Measurements from ENCODE around the gene MYO18A. TPM values are rescaled to one million over a fixed set of nuclear protein-coding genes. Genes with fewer than 3 reads are reported as not detected.
A peak's percentile ranks its signal among the peaks of the same experiment; 100 is the strongest.

The MYO18A gene
- total and polyA plus RNA-seq, 11 donors, result 83.5 to 340 (median 300) TPM

DNA sequence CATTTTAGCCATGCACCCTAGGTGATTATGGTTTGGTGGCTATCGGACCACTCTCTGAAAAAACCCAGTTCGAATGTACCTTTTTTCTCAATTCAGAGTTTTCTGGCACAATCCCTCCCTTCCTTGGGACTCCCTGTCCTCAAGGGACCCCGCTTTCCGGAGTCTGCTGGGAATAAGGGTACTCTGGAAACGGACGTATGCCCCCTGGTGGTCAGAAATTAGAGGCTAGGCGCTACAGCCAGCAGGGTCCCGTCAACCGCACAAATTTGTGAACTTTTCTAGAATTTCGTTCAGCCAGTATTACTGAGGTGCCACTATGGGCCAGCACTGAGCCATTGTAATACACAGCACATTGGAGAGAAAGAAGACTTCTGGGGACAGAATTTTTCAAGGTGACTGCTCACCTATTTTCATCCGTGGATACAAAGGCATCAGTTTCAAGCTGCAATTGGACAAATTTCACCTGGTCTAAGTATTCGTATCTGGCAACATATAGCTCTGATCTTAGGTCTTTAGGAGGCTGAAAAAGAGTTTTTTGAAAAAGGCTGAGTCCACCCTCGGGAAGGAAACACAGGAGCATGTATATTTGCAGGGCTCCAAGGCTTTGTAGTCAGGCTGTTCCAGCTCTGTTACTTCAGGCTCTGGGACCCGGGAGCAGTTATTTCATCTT lies 39.3 kb upstream of the MYO18A start:
- H3K9me3 ChIP-seq, result no peaks in the 10 kb centered on the region
- H3K4me3 ChIP-seq, result no peak overlapping the region
- ATAC-seq (peak; percentile 67 to 90 (median 88)), DNase-seq (peak; percentile 69 to 79 (median 75))
- H3K36me3 ChIP-seq, result no peaks in the 10 kb centered on the region
- 13 to 16% (median 14%) methylated on average over 14 of the region's 14 CpGs for WGBS, 4 donors
- peaks cover 0 to 10% (median 5%) of the 10 kb centered on the region in 12 donors for H3K4me1 ChIP-seq
- TF ChIP-seq, protein P1, sequence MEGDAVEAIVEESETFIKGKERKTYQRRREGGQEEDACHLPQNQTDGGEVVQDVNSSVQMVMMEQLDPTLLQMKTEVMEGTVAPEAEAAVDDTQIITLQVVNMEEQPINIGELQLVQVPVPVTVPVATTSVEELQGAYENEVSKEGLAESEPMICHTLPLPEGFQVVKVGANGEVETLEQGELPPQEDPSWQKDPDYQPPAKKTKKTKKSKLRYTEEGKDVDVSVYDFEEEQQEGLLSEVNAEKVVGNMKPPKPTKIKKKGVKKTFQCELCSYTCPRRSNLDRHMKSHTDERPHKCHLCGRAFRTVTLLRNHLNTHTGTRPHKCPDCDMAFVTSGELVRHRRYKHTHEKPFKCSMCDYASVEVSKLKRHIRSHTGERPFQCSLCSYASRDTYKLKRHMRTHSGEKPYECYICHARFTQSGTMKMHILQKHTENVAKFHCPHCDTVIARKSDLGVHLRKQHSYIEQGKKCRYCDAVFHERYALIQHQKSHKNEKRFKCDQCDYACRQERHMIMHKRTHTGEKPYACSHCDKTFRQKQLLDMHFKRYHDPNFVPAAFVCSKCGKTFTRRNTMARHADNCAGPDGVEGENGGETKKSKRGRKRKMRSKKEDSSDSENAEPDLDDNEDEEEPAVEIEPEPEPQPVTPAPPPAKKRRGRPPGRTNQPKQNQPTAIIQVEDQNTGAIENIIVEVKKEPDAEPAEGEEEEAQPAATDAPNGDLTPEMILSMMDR (IDR thresholded peaks at IDR 0.05), result peak; percentile 88 to 97 (median 94)
- TF ChIP-seq POLR2A (IDR thresholded peaks at IDR 0.05), result no peak
- intact Hi-C loops (cut with DNase I), result loop anchor here (1.0 to 10.0 kb wide), 10 partner anchors 37 to 255 kb away; partner anchors contain the start of gene MYO18A (in 4 of the 10)
- H3K27ac ChIP-seq, result no peak overlapping the region
- H3K27me3 ChIP-seq, result no peaks in the 10 kb centered on the region

DNA sequence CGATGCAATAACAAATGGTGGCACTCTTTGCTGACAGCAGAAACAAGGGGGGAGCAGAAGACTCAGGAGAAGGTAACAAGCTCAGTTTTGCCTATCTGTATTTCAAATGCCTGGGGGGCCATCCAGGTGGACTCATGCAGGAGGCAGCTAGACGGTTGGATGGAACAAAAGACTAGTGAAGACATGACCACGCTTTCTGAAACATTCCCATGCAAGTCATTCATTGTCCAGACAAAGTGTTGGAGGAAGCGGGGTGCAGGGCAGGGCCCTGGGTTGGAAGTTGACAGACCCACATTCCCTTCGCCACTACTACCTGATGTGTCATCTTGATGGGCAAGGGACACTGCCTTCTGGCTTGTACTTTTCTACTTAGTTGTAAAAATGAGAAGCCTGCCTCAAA lies 36.7 kb upstream of the MYO18A start:
- intact Hi-C loops (cut with DNase I), result loop anchor here in 5 of 10 donors (5.0 kb wide), 4 partner anchors 35 to 95 kb away; partner anchors contain the start of gene MYO18A (in 4 of the 5)
- whole genome bisulfite sequencing, 4 donors, result 89 to 91% (median 89%) methylated on average over 5 of the region's 5 CpGs
- H3K4me3 ChIP-seq, result no peak overlapping the region
- H3K27me3 ChIP-seq, result no peaks in the 10 kb centered on the region
- DNase-seq (no peak), ATAC-seq (no peak)
- no peaks in the 10 kb centered on the region for H3K9me3 ChIP-seq
- H3K4me1 ChIP-seq, result peaks cover 0 to 10% (median 5%) of the 10 kb centered on the region in 12 donors
- no peaks in the 10 kb centered on the region for H3K36me3 ChIP-seq
- TF ChIP-seq, protein P1 (IDR thresholded peaks at IDR 0.05), result no peak
- no peak for TF ChIP-seq POLR2A (IDR thresholded peaks at IDR 0.05)
- no peak overlapping the region for H3K27ac ChIP-seq

DNA sequence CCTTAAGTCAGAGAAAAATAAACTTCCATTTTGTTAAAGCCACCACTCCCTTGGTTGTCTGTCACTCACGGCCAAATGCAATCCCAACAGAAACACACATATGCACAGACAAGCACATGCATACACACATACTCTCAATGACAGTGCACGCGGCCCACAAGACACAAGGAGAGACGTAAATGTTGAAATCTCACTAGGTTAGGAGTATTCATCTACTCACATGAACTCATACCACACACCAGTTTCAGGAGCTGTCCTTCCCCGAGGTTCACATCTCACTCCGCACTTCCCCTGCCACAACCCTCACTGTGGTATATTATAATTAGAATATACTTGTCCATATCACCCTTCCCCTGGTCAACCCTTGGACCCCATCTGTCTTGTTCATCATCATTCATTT lies 36.0 kb upstream of the MYO18A start:
- H3K9me3 ChIP-seq, result no peaks in the 10 kb centered on the region
- peaks cover 0 to 10% (median 5%) of the 10 kb centered on the region in 12 donors for H3K4me1 ChIP-seq
- TF ChIP-seq, protein P1 (IDR thresholded peaks at IDR 0.05), result no peak
- no peak for TF ChIP-seq POLR2A (IDR thresholded peaks at IDR 0.05)
- H3K36me3 ChIP-seq, result no peaks in the 10 kb centered on the region
- H3K27ac ChIP-seq, result no peak overlapping the region
- ATAC-seq (no peak), DNase-seq (no peak)
- intact Hi-C loops (cut with DNase I), result loop anchor here in 5 of 10 donors (5.0 kb wide), 4 partner anchors 34 to 94 kb away; partner anchors contain the start of gene MYO18A (in 4 of the 5)
- 84 to 86% (median 85%) methylated on average over 6 of the region's 6 CpGs for WGBS, 4 donors
- H3K4me3 ChIP-seq, result no peak overlapping the region
- no peaks in the 10 kb centered on the region for H3K27me3 ChIP-seq

DNA sequence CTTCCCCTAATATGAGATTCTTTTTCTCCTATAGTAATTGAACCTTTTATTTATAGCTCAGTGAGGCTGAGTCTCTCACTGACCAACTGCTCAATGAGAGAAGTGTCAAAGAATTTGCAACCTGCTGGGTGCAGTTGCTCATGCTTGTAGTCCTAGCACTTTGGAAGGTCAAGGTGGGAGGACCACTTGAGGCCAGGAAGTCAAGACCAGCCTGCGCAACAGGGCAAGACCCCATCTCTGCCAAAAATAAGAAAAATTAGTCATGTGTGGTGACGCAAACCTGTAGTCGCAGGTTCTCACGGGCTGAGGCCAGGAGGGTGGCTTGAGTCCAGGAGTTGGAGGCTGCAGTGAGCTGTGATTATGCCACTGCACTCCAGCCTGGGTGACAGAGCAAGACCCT lies 35.5 kb upstream of the MYO18A start:
- no peak for DNase-seq
- intact Hi-C loops (cut with DNase I), result loop anchor here in 5 of 10 donors (5.0 kb wide), 4 partner anchors 33 to 93 kb away; partner anchors contain the start of gene MYO18A (in 4 of the 5)
- ATAC-seq, result no peak

More for the DNA sequence above, 35.5 kb upstream of the MYO18A start:
- no peaks in the 10 kb centered on the region for H3K27me3 ChIP-seq
- peaks cover 0 to 10% (median 5%) of the 10 kb centered on the region in 12 donors for H3K4me1 ChIP-seq
- H3K36me3 ChIP-seq, result no peaks in the 10 kb centered on the region
- no peak overlapping the region for H3K4me3 ChIP-seq
- no peaks in the 10 kb centered on the region for H3K9me3 ChIP-seq
- TF ChIP-seq, protein P1 (IDR thresholded peaks at IDR 0.05), result no peak
- no peak for TF ChIP-seq POLR2A (IDR thresholded peaks at IDR 0.05)
- H3K27ac ChIP-seq, result no peak overlapping the region
- 80 to 84% (median 81%) methylated on average over 4 of the region's 4 CpGs for WGBS, 4 donors
